Transverse colon (tissue), 4 donors: ENCODE data around the gene CENATAC. TPM values are rescaled to one million over a fixed set of nuclear protein-coding genes. Genes with fewer than 3 reads are reported as not detected.

Experiments
- DNase-seq: peaks from one replicate; pipeline ENCODE4 v3.0.0-alpha.2; 2019
- H3K27ac ChIP-seq, 4 donors: fragments of 200-600 bp; sonication (generic); 2 replicates each; pipeline ENCODE4 v1.5.1; 2016 to 2018; ENCODE audit warnings: inconsistent platforms in 4 of 4
- H3K27me3 ChIP-seq: fragments of 200-600 bp; sonication (generic); 2 replicates; pipeline ENCODE4 v1.5.1; 2017; ENCODE audit warnings: inconsistent platforms
- H3K36me3 ChIP-seq, 4 donors: fragments of 200-600 bp; sonication (generic); 2 replicates each; pipeline ENCODE4 v1.5.1; 2017 to 2019; ENCODE audit warnings: inconsistent platforms in 4 of 4
- H3K4me1 ChIP-seq, 4 donors: fragments of 200-600 bp; sonication (generic); 2 replicates each; pipeline ENCODE4 v1.5.1; 2017 to 2020; ENCODE audit warnings: inconsistent platforms in 4 of 4
- H3K4me3 ChIP-seq, 4 donors: fragments of 200-600 bp; sonication (generic); 1 replicate in 1 of 4; 2 replicates in 3 of 4; pipeline versions ENCODE4 v1.5.1 to v1.6.1; 2017 to 2019; ENCODE audit warnings: inconsistent platforms in 4 of 4
- H3K9me3 ChIP-seq, 2 donors: fragments of 200-600 bp; sonication (generic); 2 replicates each; pipeline ENCODE4 v1.5.1; 2017 to 2019; ENCODE audit warnings: inconsistent platforms in 2 of 2
- CTCF ChIP-seq, 5 experiments: fragments of 200-600 bp in 3 of 5; fragments of 450-650 bp in 2 of 5; sonication (generic) in 3 of 5; IDR thresholded peaks; 1 replicate in 2 of 5; 2 replicates in 3 of 5; pipeline ENCODE4 v1.5.1; 2016 to 2017; ENCODE audit warnings: antibody characterized with exemption in 5 of 5, inconsistent platforms in 3 of 5, mild to moderate bottlenecking in 2 of 5, moderate library complexity in 1 of 5
- EP300 ChIP-seq: sonication (generic); formaldehyde crosslinking; IDR thresholded peaks from one replicate; pipeline ENCODE4 v1.6.1; 2017; ENCODE audit warnings: antibody characterized with exemption, low read depth
- POLR2A ChIP-seq: fragments of 450-650 bp; IDR thresholded peaks from one replicate; pipeline ENCODE4 v1.6.1; 2016; ENCODE audit warnings: antibody characterized with exemption, mild to moderate bottlenecking, moderate library complexity
- POLR2AphosphoS5 ChIP-seq, 3 donors: sonication (generic); formaldehyde crosslinking; IDR thresholded peaks; one replicate each; pipeline ENCODE4 v1.6.1; 2016; ENCODE audit warnings: antibody characterized with exemption in 3 of 3
- WGBS, 2 donors: methylation state at CpG; one replicate each; pipeline ENCODE4 v1.1.5; 2018; ENCODE audit warnings: low coverage in 1 of 2; 5-methylcytosine and 5-hydroxymethylcytosine counted together
- in situ Hi-C, 4 donors: fragments of 200-750 bp; cut with MboI; loops; one replicate each; pipeline versions ENCODE4 v1.15.0 to v1.15.1; 2017; ENCODE audit warnings: low sequenced_read_pairs in 3 of 4, low pct_ligation_motif_present in 1 of 4, low pct_unique_long_range_greater_than_20kb in 1 of 4
- intact Hi-C: fragments of 100-400 bp; cut with DNase I; formaldehyde crosslinking; loops from one replicate; pipeline ENCODE4 v1.15.1; 2023; ENCODE audit warnings: low total_unique reads
- total RNA-seq, 4 donors: library from RNA; depleted of rRNA; stranded (reverse); fragments of >200 nt; gene quantifications; one replicate each; pipeline ENCODE4 v1.1.0, GENCODE V29; 2016

The CENATAC gene
- total RNA-seq, 4 donors from 2014 or later, result 46.1 to 94.3 (median 82.2) TPM

- H3K27ac ChIP-seq, result no peak overlapping the region
- peaks cover 0 to 64% (median 23%) of the 10 kb centered on the region in 4 donors for H3K36me3 ChIP-seq
- no peaks in the 10 kb centered on the region for H3K9me3 ChIP-seq
- in situ Hi-C loops, result no loop called here
- WGBS, 2 donors, result 86 to 92% methylated on average over 9 to 23 of the region's 23 CpGs
- H3K4me1 ChIP-seq, result peaks cover 0 to 13% (median 11%) of the 10 kb centered on the region in 4 donors
- no peak for DNase-seq
- no peak for TF ChIP-seq POLR2AphosphoS5 (IDR thresholded peaks at IDR 0.05)
- H3K4me3 ChIP-seq, result no peak overlapping the region
- intact Hi-C loops, result no loop called here
- no peaks in the 10 kb centered on the region for H3K27me3 ChIP-seq
Observed at GRCh38 chr11:119052163-119052814, 54.4 kb downstream of the CENATAC start.

GRCh38 chr11:119054418-119054817 lies 56.5 kb downstream of the CENATAC start:
- H3K27me3 ChIP-seq, result no peaks in the 10 kb centered on the region
- H3K4me3 ChIP-seq, result no peak overlapping the region
- no peaks in the 10 kb centered on the region for H3K9me3 ChIP-seq
- DNase-seq, result no peak
- 95% methylated on average over 10 of the region's 10 CpGs; no CpG with 5 or more reads in 1 of the 2 donors for WGBS, 2 donors
- H3K27ac ChIP-seq, result no peak overlapping the region
- peaks cover 0 to 43% (median 14%) of the 10 kb centered on the region in 4 donors for H3K36me3 ChIP-seq
- H3K4me1 ChIP-seq, result peaks cover 7 to 22% (median 19%) of the 10 kb centered on the region in 4 donors
- TF ChIP-seq POLR2AphosphoS5 (IDR thresholded peaks at IDR 0.05) (no peak), CTCF (IDR thresholded peaks at IDR 0.05) (no peak), EP300 (no peak), POLR2A (no peak)
- intact Hi-C loops, result no loop called here
- in situ Hi-C loops, result no loop called here

GRCh38 chr11:119055901-119056300 lies 58.0 kb downstream of the CENATAC start:
- no peak for DNase-seq
- no peak for TF ChIP-seq EP300
- no peak for TF ChIP-seq POLR2A
- TF ChIP-seq CTCF (IDR thresholded peaks at IDR 0.05), result no peak
- no peak for TF ChIP-seq POLR2AphosphoS5 (IDR thresholded peaks at IDR 0.05)
- no peaks in the 10 kb centered on the region for H3K27me3 ChIP-seq
- H3K4me3 ChIP-seq, result peak overlapping the region in 3 of 4 donors; percentile 65 to 87 (median 76)
- peaks cover 7 to 22% (median 19%) of the 10 kb centered on the region in 4 donors for H3K4me1 ChIP-seq
- no peaks in the 10 kb centered on the region for H3K9me3 ChIP-seq
- peaks cover 0 to 34% (median 14%) of the 10 kb centered on the region in 4 donors for H3K36me3 ChIP-seq
- H3K27ac ChIP-seq, result peak overlapping the region; percentile 84 to 97 (median 90)
- 0 to 38% methylated on average over 2 to 6 of the region's 6 CpGs for WGBS, 2 donors
- in situ Hi-C loops (no loop called here), intact Hi-C loops (no loop called here)

GRCh38 chr11:119056421-119056999 lies 58.6 kb downstream of the CENATAC start:
- peak; percentile 70 for DNase-seq
- peaks cover 0 to 32% (median 14%) of the 10 kb centered on the region in 4 donors for H3K36me3 ChIP-seq
- peak overlapping the region; percentile 65 to 90 (median 82) for H3K4me3 ChIP-seq
- TF ChIP-seq POLR2AphosphoS5 (IDR thresholded peaks at IDR 0.05) (no peak), POLR2A (no peak), EP300 (no peak), CTCF (IDR thresholded peaks at IDR 0.05) (no peak)
- peak overlapping the region; percentile 84 to 97 (median 90) for H3K27ac ChIP-seq
- intact Hi-C loops (no loop called here), in situ Hi-C loops (no loop called here)
- H3K9me3 ChIP-seq, result no peaks in the 10 kb centered on the region
- peaks cover 7 to 22% (median 19%) of the 10 kb centered on the region in 4 donors for H3K4me1 ChIP-seq
- H3K27me3 ChIP-seq, result no peaks in the 10 kb centered on the region
- WGBS, 2 donors, result 1% methylated on average over 40 of the region's 48 CpGs; no CpG with 5 or more reads in 1 of the 2 donors
